ENCODE data around the gene PORCN. TPM values are rescaled to one million over a fixed set of nuclear protein-coding genes. Genes with fewer than 3 reads are reported as not detected.
A peak's percentile ranks its signal among the peaks of the same experiment; 100 is the strongest.

Gene PORCN
- total RNA-seq, 1 experiment from 2014 or later = 12.9 TPM

DNA sequence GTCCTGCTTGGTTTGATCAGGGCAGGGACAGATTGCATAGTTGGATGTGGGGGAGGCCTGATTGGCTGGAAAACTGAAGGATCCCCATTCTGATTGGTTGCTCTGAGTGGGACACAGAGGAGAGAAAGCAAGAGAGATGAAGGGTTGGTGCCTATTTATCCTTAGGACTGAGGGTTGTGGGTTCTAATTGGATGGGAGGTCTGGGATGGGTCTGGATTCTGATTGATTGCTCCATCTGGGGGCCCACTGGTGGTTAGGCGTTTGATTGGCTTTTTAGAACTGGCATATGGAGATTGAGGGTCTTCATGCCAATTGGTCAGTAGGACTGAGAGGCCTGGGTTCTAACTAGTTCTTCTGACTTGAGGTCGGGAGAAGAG is 12.2 kb downstream of the PORCN start:
- TF ChIP-seq, protein P1, sequence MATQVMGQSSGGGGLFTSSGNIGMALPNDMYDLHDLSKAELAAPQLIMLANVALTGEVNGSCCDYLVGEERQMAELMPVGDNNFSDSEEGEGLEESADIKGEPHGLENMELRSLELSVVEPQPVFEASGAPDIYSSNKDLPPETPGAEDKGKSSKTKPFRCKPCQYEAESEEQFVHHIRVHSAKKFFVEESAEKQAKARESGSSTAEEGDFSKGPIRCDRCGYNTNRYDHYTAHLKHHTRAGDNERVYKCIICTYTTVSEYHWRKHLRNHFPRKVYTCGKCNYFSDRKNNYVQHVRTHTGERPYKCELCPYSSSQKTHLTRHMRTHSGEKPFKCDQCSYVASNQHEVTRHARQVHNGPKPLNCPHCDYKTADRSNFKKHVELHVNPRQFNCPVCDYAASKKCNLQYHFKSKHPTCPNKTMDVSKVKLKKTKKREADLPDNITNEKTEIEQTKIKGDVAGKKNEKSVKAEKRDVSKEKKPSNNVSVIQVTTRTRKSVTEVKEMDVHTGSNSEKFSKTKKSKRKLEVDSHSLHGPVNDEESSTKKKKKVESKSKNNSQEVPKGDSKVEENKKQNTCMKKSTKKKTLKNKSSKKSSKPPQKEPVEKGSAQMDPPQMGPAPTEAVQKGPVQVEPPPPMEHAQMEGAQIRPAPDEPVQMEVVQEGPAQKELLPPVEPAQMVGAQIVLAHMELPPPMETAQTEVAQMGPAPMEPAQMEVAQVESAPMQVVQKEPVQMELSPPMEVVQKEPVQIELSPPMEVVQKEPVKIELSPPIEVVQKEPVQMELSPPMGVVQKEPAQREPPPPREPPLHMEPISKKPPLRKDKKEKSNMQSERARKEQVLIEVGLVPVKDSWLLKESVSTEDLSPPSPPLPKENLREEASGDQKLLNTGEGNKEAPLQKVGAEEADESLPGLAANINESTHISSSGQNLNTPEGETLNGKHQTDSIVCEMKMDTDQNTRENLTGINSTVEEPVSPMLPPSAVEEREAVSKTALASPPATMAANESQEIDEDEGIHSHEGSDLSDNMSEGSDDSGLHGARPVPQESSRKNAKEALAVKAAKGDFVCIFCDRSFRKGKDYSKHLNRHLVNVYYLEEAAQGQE (IDR thresholded peaks at IDR 0.05; ENCODE audit: low read depth) = no peak
- TF ChIP-seq TCF7L2 (IDR thresholded peaks at IDR 0.05; ENCODE audit: borderline replicate concordance, extremely low read depth, insufficient read depth, insufficient read length) (no peak), ZNF274 (IDR thresholded peaks at IDR 0.05; ENCODE audit: low read depth, low read length) (no peak), EZH2phosphoT487 (IDR thresholded peaks at IDR 0.05; ENCODE audit: borderline replicate concordance) (no peak), ELF1 (IDR thresholded peaks at IDR 0.05; ENCODE audit: borderline replicate concordance, low read depth) (no peak)
- H3K4me3 ChIP-seq (replicated peaks in 1 of 2; ENCODE audit: low read depth in 1 of 2, low read length in 2 of 2) = peak overlapping the region; percentile 31 to 77
- H3K9ac ChIP-seq (ENCODE audit: low read length) = peak overlapping the region; percentile 87
- H4K20me1 ChIP-seq (ENCODE audit: insufficient read depth) = no peaks in the 10 kb centered on the region
- H3K27ac ChIP-seq (ENCODE audit: low read depth, low read length) = peak overlapping the region; percentile 75
- ChIA-PET RAD21 (ENCODE audit: low non-redundant PET in 1 of 2, low total read pairs in 2 of 2, uncharacterized antibody in 2 of 2, unreplicated experiment in 2 of 2) (no interaction called here), CTCF (no interaction called here), POLR2A (no interaction called here)
- ATAC-seq (peak; percentile 30), DNase-seq (ENCODE audit: low read depth, low spot score) (no peak)
- peaks cover 4 to 10% of the 10 kb centered on the region in 2 experiments; a peak in 3 of 4 replicates for H3K4me1 ChIP-seq (ENCODE audit: control insufficient read depth in 1 of 2, insufficient read depth in 2 of 2, low read length in 2 of 2)
- H3K9me3 ChIP-seq (ENCODE audit: control insufficient read depth in 1 of 2, insufficient read depth in 1 of 2, low read depth in 1 of 2, low read length in 2 of 2) = no peaks in the 10 kb centered on the region
- no peak overlapping the region for H2AFZ ChIP-seq (ENCODE audit: low read depth, low read length, poor library complexity, severe bottlenecking)
- 0 out of 4 replicates have a peak, but pooled peaks cover 0 to 6% of the 10 kb centered on the region in 2 experiments for H3K36me3 ChIP-seq (ENCODE audit: control insufficient read depth in 1 of 2, insufficient read depth in 2 of 2, low read length in 2 of 2)
- H3K27me3 ChIP-seq (ENCODE audit: insufficient read depth, low read length) = no peaks in the 10 kb centered on the region
- intact Hi-C loops (cut with micrococcal nuclease) = no loop called here
- H3K79me2 ChIP-seq (ENCODE audit: insufficient read depth, low read length) = peaks cover 12% of the 10 kb centered on the region
- no peaks in the 10 kb centered on the region for H3K9me2 ChIP-seq (ENCODE audit: insufficient read depth)
- peak overlapping the region; percentile 79 for H3K4me2 ChIP-seq (ENCODE audit: low read length)
- TSS peak; percentile 70 for BruUV-seq (replicated peaks)
